ENCODE measurements around the gene ATP1A1. TPM values are rescaled to one million over a fixed set of nuclear protein-coding genes. Genes with fewer than 3 reads are reported as not detected.

The ATP1A1 gene
- total RNA-seq, 2 donors from 2014 or later, result 718 to 936 TPM

GRCh38 chr1:116415200-116415698 lies 42.2 kb downstream of the ATP1A1 start:
- Histone ChIP-seq H3K9ac (ENCODE audit: low read depth in 2 of 2, low read length in 2 of 2) (no peak overlapping the region), H3K36me3 (no peaks in the 10 kb centered on the region), H3K27me3 (no peaks in the 10 kb centered on the region), H3K4me3 (no peak overlapping the region), H3K4me1 (peaks cover 9% of the 10 kb centered on the region), H3K9me3 (no peaks in the 10 kb centered on the region), H3K27ac (no peak overlapping the region)
- no peak for TF ChIP-seq CTCF (IDR thresholded peaks at IDR 0.05)
- DNase-seq, result no peak
- intact Hi-C loops (cut with DNase I), result no loop called here

GRCh38 chr1:116415699-116416533 lies 42.9 kb downstream of the ATP1A1 start:
- intact Hi-C loops (cut with DNase I), result no loop called here
- no peak overlapping the region for H3K9ac ChIP-seq (ENCODE audit: low read depth in 2 of 2, low read length in 2 of 2)
- no peak overlapping the region for H3K27ac ChIP-seq

GRCh38 chr1:116416854-116417513 lies 43.9 kb downstream of the ATP1A1 start:
- no peak overlapping the region for H3K27ac ChIP-seq
- H3K4me3 ChIP-seq, result no peak overlapping the region

More at GRCh38 chr1:116415699-116416533, 42.9 kb downstream of the ATP1A1 start:
- H3K36me3 ChIP-seq, result no peaks in the 10 kb centered on the region
- TF ChIP-seq CTCF (IDR thresholded peaks at IDR 0.05), result no peak
- H3K4me3 ChIP-seq, result no peak overlapping the region
- H3K4me1 ChIP-seq, result peaks cover 9% of the 10 kb centered on the region
- no peaks in the 10 kb centered on the region for H3K9me3 ChIP-seq
- DNase-seq, result peak; percentile 15
- H3K27me3 ChIP-seq, result no peaks in the 10 kb centered on the region

GRCh38 chr1:116417678-116418077 lies 44.6 kb downstream of the ATP1A1 start:
- peak overlapping the region; percentile 80 to 85 for H3K9ac ChIP-seq (ENCODE audit: low read depth in 2 of 2, low read length in 2 of 2)
- intact Hi-C loops (cut with DNase I), result no loop called here
- H3K9me3 ChIP-seq, result no peaks in the 10 kb centered on the region
- peaks cover 9% of the 10 kb centered on the region for H3K4me1 ChIP-seq
- peak overlapping the region; percentile 51 for H3K4me3 ChIP-seq
- no peaks in the 10 kb centered on the region for H3K36me3 ChIP-seq
- H3K27me3 ChIP-seq, result no peaks in the 10 kb centered on the region
- no peak for TF ChIP-seq CTCF (IDR thresholded peaks at IDR 0.05)
- no peak overlapping the region for H3K27ac ChIP-seq
- peak; percentile 15 for DNase-seq

More at GRCh38 chr1:116416854-116417513, 43.9 kb downstream of the ATP1A1 start:
- no peaks in the 10 kb centered on the region for H3K9me3 ChIP-seq
- no peaks in the 10 kb centered on the region for H3K36me3 ChIP-seq
- H3K27me3 ChIP-seq, result no peaks in the 10 kb centered on the region
- intact Hi-C loops (cut with DNase I), result no loop called here
- H3K9ac ChIP-seq (ENCODE audit: low read depth in 2 of 2, low read length in 2 of 2), result peak overlapping the region in 1 of 2 donors; percentile 85
- H3K4me1 ChIP-seq, result peaks cover 9% of the 10 kb centered on the region
- TF ChIP-seq CTCF (IDR thresholded peaks at IDR 0.05), result no peak
- DNase-seq, result no peak

- Histone ChIP-seq H3K36me3 (no peaks in the 10 kb centered on the region), H3K4me3 (peak overlapping the region; percentile 51), H3K4me1 (peaks cover 9% of the 10 kb centered on the region), H3K27me3 (no peaks in the 10 kb centered on the region), H3K9me3 (no peaks in the 10 kb centered on the region), H3K27ac (peak overlapping the region; percentile 2), H3K9ac (ENCODE audit: low read depth in 2 of 2, low read length in 2 of 2) (peak overlapping the region; percentile 80 to 85)
- intact Hi-C loops (cut with DNase I), result no loop called here
- DNase-seq, result peak; percentile 83
- no peak for TF ChIP-seq CTCF (IDR thresholded peaks at IDR 0.05)
Observed at GRCh38 chr1:116418091-116418830, 45.2 kb downstream of the ATP1A1 start.
